Prostate gland (tissue), 2 donors: ENCODE data around the gene ARL6. TPM values are rescaled to one million over a fixed set of nuclear protein-coding genes. Genes with fewer than 3 reads are reported as not detected.

Experiments
- DNase-seq: peaks from one replicate; pipeline ENCODE4 v3.0.0-alpha.2; 2019; ENCODE audit warnings: low spot score
- H3K27ac ChIP-seq, 2 donors: fragments of 200-600 bp; sonication (generic); 2 replicates each; pipeline ENCODE4 v1.5.1; 2017 to 2019
- H3K27me3 ChIP-seq: fragments of 200-600 bp; sonication (generic); replicated peaks from 2 replicates; pipeline ENCODE4 v1.5.1; 2019; ENCODE audit not compliant: insufficient read depth
- H3K36me3 ChIP-seq, 2 donors: fragments of 200-600 bp; sonication (generic); 1 replicate in 1 of 2; 2 replicates in 1 of 2; pipeline versions ENCODE4 v1.5.1 to v1.8.1; 2017 to 2019
- H3K4me1 ChIP-seq: fragments of 200-600 bp; sonication (generic); replicated peaks from 2 replicates; pipeline ENCODE4 v1.5.1; 2019
- H3K4me3 ChIP-seq, 2 donors: fragments of 200-600 bp; sonication (generic); 2 replicates each; pipeline ENCODE4 v1.5.1; 2017 to 2019
- H3K9me3 ChIP-seq: fragments of 200-600 bp; sonication (generic); 2 replicates; pipeline ENCODE4 v1.5.1; 2017
- POLR2A ChIP-seq: fragments of 450-650 bp; IDR thresholded peaks from one replicate; pipeline ENCODE4 v1.6.1; 2016; ENCODE audit warnings: antibody characterized with exemption, mild to moderate bottlenecking
- POLR2AphosphoS5 ChIP-seq: sonication (generic); formaldehyde crosslinking; IDR thresholded peaks from one replicate; pipeline ENCODE4 v1.6.1; 2017; ENCODE audit warnings: antibody characterized with exemption
- WGBS: methylation state at CpG from one replicate; pipeline ENCODE4 v1.1.5; 2018; 5-methylcytosine and 5-hydroxymethylcytosine counted together
- intact Hi-C: fragments of 100-400 bp; cut with DNase I; formaldehyde crosslinking; loops from one replicate; pipeline ENCODE4 v1.14.2; 2022
- total RNA-seq, 2 donors: library from RNA; depleted of rRNA; stranded (reverse); fragments of >200 nt; gene quantifications; one replicate each; pipeline ENCODE4 v1.1.0, GENCODE V29; 2016
- TF ChIP-seq, protein P1 (sequence below), 4 experiments: fragments of 200-600 bp in 2 of 4; fragments of 450-650 bp in 2 of 4; sonication (generic) in 2 of 4; IDR thresholded peaks; 1 replicate in 3 of 4; 2 replicates in 1 of 4; pipeline ENCODE4 v1.5.1; 2016 to 2019; ENCODE audit warnings: antibody characterized with exemption in 4 of 4, mild to moderate bottlenecking in 2 of 4, moderate library complexity in 2 of 4

The ARL6 gene
- total RNA-seq, 2 donors from 2014 or later = 4.9 to 7.6 TPM

DNA sequence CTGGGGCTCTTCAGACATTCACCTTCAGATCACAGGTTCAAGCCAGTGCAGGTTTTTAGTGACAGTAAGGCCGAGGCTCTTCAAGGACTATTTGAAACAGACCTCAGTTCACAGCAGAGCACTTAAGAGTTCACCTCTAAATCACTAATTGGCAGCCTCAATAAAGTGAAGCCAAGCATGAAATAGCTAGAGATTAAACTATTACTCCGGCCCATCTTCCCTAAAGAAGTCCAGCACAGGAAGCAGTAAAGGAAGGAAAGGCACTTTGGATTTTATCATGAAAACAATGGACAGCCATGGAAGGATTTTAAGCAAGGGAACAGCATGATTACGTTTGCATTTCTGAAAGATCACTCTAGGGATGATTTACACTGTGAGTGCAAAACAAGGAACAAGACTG is 27.6 kb upstream of the ARL6 start:
- no peaks in the 10 kb centered on the region for H3K4me1 ChIP-seq
- WGBS = 23% methylated on average over 3 of the region's 3 CpGs
- no peaks in the 10 kb centered on the region for H3K27me3 ChIP-seq
- intact Hi-C loops = no loop called here
- no peaks in the 10 kb centered on the region for H3K9me3 ChIP-seq
- no peak for DNase-seq
- TF ChIP-seq POLR2AphosphoS5 (no peak), POLR2A (no peak)
- TF ChIP-seq, protein P1, sequence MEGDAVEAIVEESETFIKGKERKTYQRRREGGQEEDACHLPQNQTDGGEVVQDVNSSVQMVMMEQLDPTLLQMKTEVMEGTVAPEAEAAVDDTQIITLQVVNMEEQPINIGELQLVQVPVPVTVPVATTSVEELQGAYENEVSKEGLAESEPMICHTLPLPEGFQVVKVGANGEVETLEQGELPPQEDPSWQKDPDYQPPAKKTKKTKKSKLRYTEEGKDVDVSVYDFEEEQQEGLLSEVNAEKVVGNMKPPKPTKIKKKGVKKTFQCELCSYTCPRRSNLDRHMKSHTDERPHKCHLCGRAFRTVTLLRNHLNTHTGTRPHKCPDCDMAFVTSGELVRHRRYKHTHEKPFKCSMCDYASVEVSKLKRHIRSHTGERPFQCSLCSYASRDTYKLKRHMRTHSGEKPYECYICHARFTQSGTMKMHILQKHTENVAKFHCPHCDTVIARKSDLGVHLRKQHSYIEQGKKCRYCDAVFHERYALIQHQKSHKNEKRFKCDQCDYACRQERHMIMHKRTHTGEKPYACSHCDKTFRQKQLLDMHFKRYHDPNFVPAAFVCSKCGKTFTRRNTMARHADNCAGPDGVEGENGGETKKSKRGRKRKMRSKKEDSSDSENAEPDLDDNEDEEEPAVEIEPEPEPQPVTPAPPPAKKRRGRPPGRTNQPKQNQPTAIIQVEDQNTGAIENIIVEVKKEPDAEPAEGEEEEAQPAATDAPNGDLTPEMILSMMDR (IDR thresholded peaks at IDR 0.05) = no peak
- H3K4me3 ChIP-seq = no peak overlapping the region
- no peak overlapping the region for H3K27ac ChIP-seq
- H3K36me3 ChIP-seq = no peaks in the 10 kb centered on the region

DNA sequence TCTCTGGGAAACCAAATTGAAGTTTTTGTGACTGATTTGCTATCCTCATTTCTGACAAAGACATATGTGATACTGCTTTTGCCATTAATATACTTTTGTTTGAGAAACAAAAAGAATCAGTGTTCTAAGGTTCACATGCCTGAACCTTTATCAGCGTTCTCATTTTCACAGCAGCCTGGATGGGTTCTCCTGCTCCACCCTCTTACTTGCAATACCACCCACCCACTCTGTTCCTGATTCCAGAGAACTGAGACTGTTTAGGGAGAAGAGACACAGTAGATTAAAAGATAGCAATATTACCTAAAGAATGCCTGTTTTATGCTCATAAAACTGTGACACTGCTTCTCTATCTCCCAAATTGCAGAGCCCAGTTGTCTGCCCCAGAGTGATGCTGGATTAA is 25.8 kb upstream of the ARL6 start:
- TF ChIP-seq, protein P1 (IDR thresholded peaks at IDR 0.05) = no peak
- no peak for TF ChIP-seq POLR2A
- TF ChIP-seq POLR2AphosphoS5 = no peak
- H3K27ac ChIP-seq = no peak overlapping the region

DNA sequence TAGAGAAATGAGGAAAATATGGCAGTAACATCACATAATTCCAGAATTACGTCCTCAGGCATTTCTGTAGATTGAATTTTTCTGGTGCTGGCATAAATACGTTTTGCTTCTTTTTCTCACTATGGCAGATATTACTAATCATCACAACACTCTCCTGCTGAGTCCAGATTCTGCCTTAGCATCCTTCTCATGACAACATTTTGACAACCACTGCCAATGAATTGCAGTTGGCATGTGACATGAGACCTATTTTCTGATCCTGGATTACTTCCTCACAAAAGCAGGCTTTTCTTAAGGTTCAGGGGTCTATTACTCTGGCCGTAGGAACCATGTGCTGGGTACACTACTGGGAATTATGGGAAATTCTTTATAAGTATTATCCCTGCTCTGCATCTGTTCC is 22.5 kb upstream of the ARL6 start:
- WGBS = 92% methylated on average over 3 of the region's 3 CpGs
- H3K27me3 ChIP-seq = no peaks in the 10 kb centered on the region
- no peak for DNase-seq
- H3K36me3 ChIP-seq = no peaks in the 10 kb centered on the region
- H3K4me3 ChIP-seq = no peak overlapping the region
- H3K27ac ChIP-seq = no peak overlapping the region
- no peaks in the 10 kb centered on the region for H3K9me3 ChIP-seq
- no peak for TF ChIP-seq POLR2AphosphoS5
- TF ChIP-seq, protein P1 (IDR thresholded peaks at IDR 0.05) = no peak
- no peak for TF ChIP-seq POLR2A
- intact Hi-C loops = no loop called here
- no peaks in the 10 kb centered on the region for H3K4me1 ChIP-seq

More for the DNA sequence above, 25.8 kb upstream of the ARL6 start:
- intact Hi-C loops = no loop called here
- Histone ChIP-seq H3K4me3 (no peak overlapping the region), H3K36me3 (no peaks in the 10 kb centered on the region), H3K27me3 (no peaks in the 10 kb centered on the region), H3K4me1 (no peaks in the 10 kb centered on the region), H3K9me3 (no peaks in the 10 kb centered on the region)
- 59% methylated on average over 1 of the region's 1 CpG for whole genome bisulfite sequencing
- DNase-seq = no peak

DNA sequence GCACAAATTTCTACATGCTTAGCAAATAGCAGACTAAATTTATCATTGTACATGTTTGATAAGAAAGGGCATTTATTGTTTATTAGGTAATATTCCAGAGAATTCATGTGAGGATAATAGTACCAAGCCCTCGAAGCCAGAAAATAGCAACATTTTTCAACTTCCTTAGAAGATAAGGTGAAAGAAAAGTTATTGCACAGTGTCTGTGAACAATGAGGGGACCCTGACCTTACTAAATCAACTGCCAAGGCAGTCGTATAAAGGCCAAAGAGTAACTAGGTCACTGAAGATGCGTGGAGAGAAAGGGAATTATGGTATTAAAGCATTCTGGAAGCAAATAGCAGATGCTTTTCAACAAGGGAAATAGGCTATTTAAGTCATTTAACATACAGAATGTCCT is 20.3 kb upstream of the ARL6 start:
- 38% methylated on average over 3 of the region's 3 CpGs for WGBS
- no peaks in the 10 kb centered on the region for H3K36me3 ChIP-seq
- TF ChIP-seq POLR2AphosphoS5 = no peak
- TF ChIP-seq, protein P1 (IDR thresholded peaks at IDR 0.05) = no peak
- no peak for TF ChIP-seq POLR2A

DNA sequence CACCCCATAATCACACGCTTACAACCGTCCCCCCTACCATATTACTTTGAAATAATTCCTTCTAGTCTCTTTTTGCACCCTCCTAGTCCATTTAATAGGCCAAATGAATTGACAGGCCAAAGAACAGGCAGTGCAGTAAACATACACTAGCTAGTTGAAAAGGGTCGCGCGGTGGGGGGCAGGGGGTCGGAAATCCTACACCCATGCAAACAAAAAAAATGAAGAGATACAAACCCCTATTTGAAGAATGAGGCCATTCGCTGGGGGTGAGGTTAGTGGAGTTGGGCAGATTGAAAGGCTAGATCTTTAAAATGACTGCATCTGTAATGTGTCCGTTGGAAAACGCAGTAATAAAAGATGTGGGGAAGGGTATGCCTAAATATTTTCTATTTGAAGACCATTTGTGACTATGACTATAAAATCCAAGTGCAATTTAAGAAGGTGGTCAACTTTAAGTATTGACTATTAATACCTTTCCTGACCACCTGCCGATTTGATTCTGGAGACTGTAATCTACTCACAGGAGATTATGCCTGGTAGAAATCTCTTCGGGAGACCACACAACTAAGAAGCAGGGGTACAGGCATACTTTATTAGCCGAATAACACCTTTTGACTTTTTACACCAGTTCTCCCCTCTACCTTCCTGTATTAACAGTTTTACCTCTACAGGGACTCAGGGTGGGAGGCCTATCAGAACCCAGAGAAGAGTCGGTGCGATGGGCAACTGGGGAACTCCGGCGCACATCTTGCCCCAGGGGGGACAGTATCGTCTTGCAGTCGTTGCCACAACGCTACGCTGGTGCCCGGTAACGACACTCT is 762 bp upstream of the ARL6 start:
- H3K27me3 ChIP-seq = no peaks in the 10 kb centered on the region
- intact Hi-C loops = no loop called here
- H3K9me3 ChIP-seq = no peaks in the 10 kb centered on the region
- no peaks in the 10 kb centered on the region for H3K4me1 ChIP-seq
- WGBS = 17% methylated on average over 22 of the region's 22 CpGs
- peak overlapping the region; percentile 54 to 75 for H3K27ac ChIP-seq
- DNase-seq = no peak
- H3K36me3 ChIP-seq = no peaks in the 10 kb centered on the region
- TF ChIP-seq POLR2A = no peak
- TF ChIP-seq, protein P1 (IDR thresholded peaks at IDR 0.05) = peak in 1 of 4 experiments; percentile 4
- H3K4me3 ChIP-seq = peak overlapping the region; percentile 65 to 67

More for the DNA sequence above, 20.3 kb upstream of the ARL6 start:
- no peaks in the 10 kb centered on the region for H3K27me3 ChIP-seq
- no peak overlapping the region for H3K4me3 ChIP-seq
- no peak for DNase-seq
- H3K27ac ChIP-seq = no peak overlapping the region
- H3K9me3 ChIP-seq = no peaks in the 10 kb centered on the region
- intact Hi-C loops = no loop called here
- H3K4me1 ChIP-seq = no peaks in the 10 kb centered on the region
